HG03520 (cell line): ENCODE results near the gene PROB1.

Source experiments
- ATAC-seq: cut with Tn5 transposase; IDR thresholded peaks from one replicate; pipeline ENCODE4 v1.9.1; 2021; ENCODE audit warnings: mild to moderate bottlenecking, moderate library complexity; ENCODE audit not compliant: unreplicated experiment

Gene PROB1

DNA sequence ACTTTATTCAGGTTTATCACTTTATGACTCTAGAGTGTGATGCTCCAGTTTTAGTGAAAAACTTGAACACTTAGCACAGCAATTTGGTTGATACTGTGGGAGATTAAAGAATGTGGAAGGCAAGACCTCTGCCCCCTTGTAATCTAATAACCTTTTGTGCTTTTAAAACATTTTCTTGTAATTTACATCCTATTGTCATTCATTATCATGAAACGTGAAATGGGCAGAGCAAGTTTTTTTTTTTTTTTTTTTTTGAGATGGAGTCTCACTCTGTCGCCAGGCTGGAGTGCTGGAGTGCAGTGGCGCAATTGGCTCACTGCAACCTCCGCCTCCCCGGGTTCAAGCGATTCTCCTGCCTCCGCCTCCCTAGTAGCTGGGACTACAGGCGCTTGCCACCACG is 51.4 kb downstream of the PROB1 start:
- ATAC-seq = no peak

DNA sequence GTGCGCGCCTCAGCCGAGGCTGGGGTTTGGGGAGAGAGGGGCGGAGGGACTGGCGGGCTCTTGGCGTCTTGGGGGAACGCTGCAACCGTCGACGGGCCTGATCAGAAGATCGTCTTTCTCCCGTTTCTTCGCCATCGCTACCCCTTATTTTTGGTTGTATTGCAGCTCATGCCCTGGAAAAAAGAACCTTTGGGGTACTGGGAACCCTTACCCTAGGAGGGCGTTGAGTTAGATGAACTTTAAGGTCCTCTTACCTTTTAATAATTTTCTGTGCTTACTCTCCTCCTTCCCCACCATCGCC is 52.5 kb downstream of the PROB1 start:
- no peak for ATAC-seq

DNA sequence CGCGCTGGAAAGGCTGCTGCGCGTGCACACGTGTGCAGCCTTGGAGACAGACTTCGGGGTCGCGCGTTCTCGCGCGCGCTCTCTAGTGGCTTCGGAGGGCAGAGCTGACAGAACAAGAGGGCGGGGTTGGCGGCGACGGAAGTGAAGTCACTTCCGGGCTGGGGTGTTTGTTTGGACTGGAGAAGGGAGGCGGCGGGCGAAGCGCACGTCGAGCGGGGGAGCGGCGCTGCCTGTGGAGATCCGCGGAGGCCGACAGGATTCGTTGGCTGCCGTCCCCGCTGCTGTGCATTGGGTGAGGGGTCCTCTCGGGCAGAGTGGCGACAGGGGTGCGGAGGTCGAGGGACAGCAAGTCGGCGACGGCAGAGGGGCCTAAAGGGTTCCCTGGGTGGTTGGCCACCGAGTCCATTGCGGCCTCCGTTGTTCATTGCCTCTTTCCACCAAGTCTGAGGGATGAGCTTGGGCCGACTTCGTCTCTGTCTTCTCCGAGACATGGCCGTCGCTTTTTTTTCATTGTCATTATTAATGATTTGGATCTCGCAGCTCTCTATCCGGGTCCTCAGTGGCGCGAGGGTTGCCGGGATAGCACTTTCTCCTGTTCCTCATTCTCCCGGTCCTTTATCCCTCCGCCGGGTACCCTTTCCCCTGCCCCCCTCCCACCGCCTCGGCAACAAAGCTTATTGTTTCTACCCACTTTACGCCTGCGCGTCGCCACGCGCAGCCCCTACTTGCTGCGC is 53.0 kb downstream of the PROB1 start, which contains the start of gene PAIP2:
PAIP2 (plus strand) TSS at position 166 of the 734 bp plus-strand sequence. CDS start 21,931 bp downstream, outside the sequence.
- ATAC-seq = peak; percentile 90

DNA sequence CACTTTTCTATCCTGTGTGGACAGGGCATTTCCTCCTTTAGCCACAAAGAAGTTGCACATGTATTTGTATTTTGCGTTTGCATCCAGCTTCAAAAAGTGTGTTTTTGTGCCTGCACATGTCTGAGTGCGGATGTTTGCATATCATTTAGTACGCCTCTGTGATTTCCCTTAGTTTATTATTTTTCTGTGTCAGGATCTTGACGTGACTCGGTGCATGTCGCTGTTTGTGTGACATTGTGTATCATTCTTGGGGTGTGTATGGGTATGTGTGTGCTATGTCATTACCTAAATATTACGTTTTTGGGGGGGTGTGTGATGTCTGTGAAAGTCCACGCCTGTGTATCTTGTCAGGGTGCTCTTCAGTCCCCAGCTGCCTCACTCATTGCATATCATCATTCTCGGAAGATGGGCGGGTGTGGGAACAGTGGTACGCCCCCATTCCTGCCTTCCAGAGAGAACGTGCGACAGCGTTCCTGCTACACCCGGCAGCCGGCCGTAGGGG is 53.7 kb downstream of the PROB1 start:
- peak; percentile 24 for ATAC-seq
